ENCODE data around the gene RAB31.

- TF ChIP-seq CTCF (conservative IDR thresholded peaks at IDR 0.05; ENCODE audit: low read depth, low read length) (no peak), EZH2 (IDR thresholded peaks at IDR 0.05; ENCODE audit: borderline replicate concordance, low read depth, low read length, poor library complexity, severe bottlenecking) (no peak)
Measured at GRCh38 chr18:9665314-9665713, 42.8 kb upstream of the RAB31 start.
